PC-3 (cell line): Measurements from ENCODE around the gene TPCN2. TPM values are rescaled to one million over a fixed set of nuclear protein-coding genes. Genes with fewer than 3 reads are reported as not detected.
A peak's percentile ranks its signal among the peaks of the same experiment; 100 is the strongest.

Experiments
- ATAC-seq: fragments of 200-7000 bp; cut with Tn5 transposase; 2 replicates; pipeline ENCODE4 v1.9.1; 2020; ENCODE audit warnings: mild to moderate bottlenecking, moderate library complexity
- BruUV-seq: library from RNA; stranded (reverse); fragments of 400-500 nt; replicated peaks from 2 replicates; lab custom pipeline; 2021; lab: Mats Ljungman, UMichigan
- CTCF ChIA-PET: fragments of 300-600 bp; sonication (Branson Sonifier 250); formaldehyde crosslinking; loops from one replicate; lab custom pipeline; 2022; ENCODE audit warnings: antibody characterized with exemption; lab: Charles Lee
- POLR2A ChIA-PET: fragments of 300-600 bp; sonication (Branson Sonifier 250); formaldehyde crosslinking; loops from one replicate; lab custom pipeline; 2022; ENCODE audit warnings: antibody characterized with exemption; ENCODE audit not compliant: unreplicated experiment; lab: Charles Lee
- DNase-seq: peaks from one replicate; pipeline ENCODE4 v3.0.0-alpha.2; 2015
- H2AFZ ChIP-seq: fragments of 300-600 bp; sonication (generic); 2 replicates; pipeline ENCODE4 v1.6.0; 2016; ENCODE audit warnings: antibody characterized with exemption, low read length
- H3F3A ChIP-seq: fragments of 300-600 bp; sonication (generic); one replicate; pipeline ENCODE4 v1.6.0; 2017; ENCODE audit warnings: antibody characterized with exemption, low read length, control low read depth, mild to moderate bottlenecking; ENCODE audit not compliant: unreplicated experiment
- H3K27ac ChIP-seq: fragments of 300-600 bp; sonication (generic); 2 replicates; pipeline ENCODE4 v1.5.1; 2016; ENCODE audit warnings: mild to moderate bottlenecking, low read length
- H3K27me3 ChIP-seq: fragments of 300-600 bp; sonication (generic); 2 replicates; pipeline ENCODE4 v1.6.1; 2016; ENCODE audit warnings: low read length, mixed read lengths
- H3K36me3 ChIP-seq: fragments of 300-600 bp; sonication (generic); 2 replicates; pipeline ENCODE4 v1.6.1; 2016; ENCODE audit warnings: low read depth, mixed run types, low read length, mixed read lengths
- H3K4me1 ChIP-seq: fragments of 300-600 bp; sonication (generic); 2 replicates; pipeline ENCODE4 v1.5.1; 2016; ENCODE audit warnings: low read length; ENCODE audit not compliant: insufficient read depth
- H3K4me2 ChIP-seq: fragments of 300-600 bp; sonication (generic); 2 replicates; pipeline ENCODE4 v1.6.0; 2016; ENCODE audit warnings: low read length
- H3K4me3 ChIP-seq: fragments of 300-600 bp; sonication (generic); 2 replicates; pipeline ENCODE4 v1.5.1; 2016; ENCODE audit warnings: mild to moderate bottlenecking, low read length, mixed read lengths
- H3K79me2 ChIP-seq: fragments of 300-600 bp; sonication (generic); 2 replicates; pipeline ENCODE4 v1.6.1; 2017; ENCODE audit warnings: low read length, mixed read lengths
- H3K9ac ChIP-seq: fragments of 300-600 bp; sonication (generic); 2 replicates; pipeline ENCODE4 v1.6.0; 2016; ENCODE audit warnings: mild to moderate bottlenecking, low read length
- H3K9me2 ChIP-seq: fragments of 300-600 bp; sonication (generic); replicated peaks from 2 replicates; pipeline ENCODE4 v1.6.1; 2016; ENCODE audit warnings: mixed run types, low read length, mixed read lengths
- H3K9me3 ChIP-seq: fragments of 300-600 bp; sonication (generic); 2 replicates; pipeline ENCODE4 v1.6.1; 2016; ENCODE audit warnings: low read length, mixed read lengths
- H4K20me1 ChIP-seq: fragments of 300-600 bp; sonication (generic); 2 replicates; pipeline ENCODE4 v1.6.1; 2016; ENCODE audit warnings: low read length, mixed read lengths
- CTCF ChIP-seq: fragments of 300-600 bp; sonication (generic); conservative IDR thresholded peaks from 2 replicates; pipeline ENCODE4 v1.5.1; 2017; ENCODE audit warnings: antibody characterized with exemption, low read depth, mild to moderate bottlenecking, low read length
- EZH2 ChIP-seq: fragments of 300-600 bp; sonication (generic); IDR thresholded peaks from one replicate; pipeline ENCODE4 v1.6.1; 2017; ENCODE audit warnings: antibody characterized with exemption, mild to moderate bottlenecking, low read length; ENCODE audit not compliant: unreplicated experiment
- EZH2phosphoT487 ChIP-seq: fragments of 300-600 bp; sonication (generic); IDR thresholded peaks from 2 replicates; pipeline ENCODE4 v1.6.1; 2018; ENCODE audit warnings: mild to moderate bottlenecking, antibody characterized with exemption, low read length, borderline replicate concordance
- intact Hi-C: fragments of 100-400 bp; cut with micrococcal nuclease; formaldehyde crosslinking; loops from 2 replicates; pipeline ENCODE4 v1.9.0; 2023
- total RNA-seq: library from RNA; depleted of rRNA; stranded (reverse); fragments of >200 nt; gene quantifications from 2 replicates; pipeline ENCODE4 v1.2.3, GENCODE V29; 2014

TPCN2 gene
- total RNA-seq, 1 experiment from 2014 or later = 13.0 TPM

GRCh38 chr11:69166218-69167115, 117.7 kb downstream of the TPCN2 start:
- no peak overlapping the region; the same call in 1 of the 2 replicates for H3K4me3 ChIP-seq
- H3K79me2 ChIP-seq = no peaks in the 10 kb centered on the region
- BruUV-seq = no TSS peak
- H3K9me2 ChIP-seq = no peaks in the 10 kb centered on the region
- H3K4me1 ChIP-seq = peaks cover 13% of the 10 kb centered on the region
- peak; percentile 79 for DNase-seq
- peak; percentile 96 for ATAC-seq
- H3K4me2 ChIP-seq = peak overlapping the region; percentile 74
- peak overlapping the region; percentile 52; the same call in 1 of the 2 replicates for H2AFZ ChIP-seq
- no peaks in the 10 kb centered on the region for H4K20me1 ChIP-seq
- CTCF ChIA-PET = no interaction called here
- H3K27me3 ChIP-seq = no peaks in the 10 kb centered on the region
- no peak overlapping the region for H3K9ac ChIP-seq
- H3K36me3 ChIP-seq = no peaks in the 10 kb centered on the region
- POLR2A ChIA-PET = no interaction called here
- TF ChIP-seq EZH2 (no peak), CTCF (peak; percentile 43)
- H3K27ac ChIP-seq = no peak overlapping the region
- intact Hi-C loops = no loop called here
- no peaks in the 10 kb centered on the region for H3F3A ChIP-seq
- H3K9me3 ChIP-seq = no peaks in the 10 kb centered on the region

GRCh38 chr11:69167130-69167915, 118.6 kb downstream of the TPCN2 start:
- no peak for DNase-seq
- peak; percentile 13; the same call in 1 of the 2 replicates for ATAC-seq
- Histone ChIP-seq H3K4me2 (peak overlapping the region; percentile 74; the same call in 1 of the 2 replicates), H3K9ac (no peak overlapping the region), H3K27me3 (no peaks in the 10 kb centered on the region), H3K27ac (no peak overlapping the region), H3K4me3 (no peak overlapping the region), H3K9me3 (no peaks in the 10 kb centered on the region), H3K36me3 (no peaks in the 10 kb centered on the region), H3K79me2 (no peaks in the 10 kb centered on the region), H4K20me1 (no peaks in the 10 kb centered on the region), H2AFZ (no peak overlapping the region), H3K9me2 (no peaks in the 10 kb centered on the region), H3F3A (no peaks in the 10 kb centered on the region), H3K4me1 (peaks cover 13% of the 10 kb centered on the region)
- no peak for TF ChIP-seq EZH2phosphoT487
- no peak for TF ChIP-seq EZH2
- TF ChIP-seq CTCF = no peak
- POLR2A ChIA-PET = no interaction called here
- intact Hi-C loops = no loop called here
- CTCF ChIA-PET = no interaction called here
- no TSS peak for BruUV-seq
